ENCODE measurements around the gene PDE6D. TPM values are rescaled to one million over a fixed set of nuclear protein-coding genes. Genes with fewer than 3 reads are reported as not detected.

Gene PDE6D
- total and polyA plus RNA-seq, 2 of the 13 experiments (the other 11 are each of a cell fraction or from before 2014, with no cell fraction given): 14.1 to 23.2 TPM

GRCh38 chr2:231687961-231688360, 93.1 kb downstream of the PDE6D start (continued):
- TF ChIP-seq FLYWCH1 (CRISPR knock-in tag; IDR thresholded peaks at IDR 0.05) (0 out of 2 replicates have a peak, but pooled peaks have one; percentile 59), ZNF30 (CRISPR knock-in tag; IDR thresholded peaks at IDR 0.05) (0 out of 2 replicates have a peak, but pooled peaks have one; percentile 67), ZKSCAN5 (CRISPR knock-in tag; IDR thresholded peaks at IDR 0.05) (no peak), AGO2 (optimal IDR thresholded peaks at IDR 0.05; ENCODE audit: low read depth, low read length) (no peak), ZNF570 (CRISPR knock-in tag; IDR thresholded peaks at IDR 0.05; ENCODE audit: borderline replicate concordance) (no peak), RARG (CRISPR knock-in tag; IDR thresholded peaks at IDR 0.05; ENCODE audit: low read depth) (no peak), ZNF44 (CRISPR knock-in tag; IDR thresholded peaks at IDR 0.05) (no peak), KDM2A (CRISPR knock-in tag; IDR thresholded peaks at IDR 0.05; ENCODE audit: borderline replicate concordance, low read depth) (no peak), HHEX (CRISPR knock-in tag; IDR thresholded peaks at IDR 0.05) (no peak), CHD4 (IDR thresholded peaks at IDR 0.05; ENCODE audit: borderline replicate concordance, low read length) (peak; percentile 95), AKNA (CRISPR knock-in tag; IDR thresholded peaks at IDR 0.05; ENCODE audit: borderline replicate concordance) (no peak), ZNF850 (CRISPR knock-in tag; conservative IDR thresholded peaks at IDR 0.05) (no peak)
- TF ChIP-seq, protein P1, sequence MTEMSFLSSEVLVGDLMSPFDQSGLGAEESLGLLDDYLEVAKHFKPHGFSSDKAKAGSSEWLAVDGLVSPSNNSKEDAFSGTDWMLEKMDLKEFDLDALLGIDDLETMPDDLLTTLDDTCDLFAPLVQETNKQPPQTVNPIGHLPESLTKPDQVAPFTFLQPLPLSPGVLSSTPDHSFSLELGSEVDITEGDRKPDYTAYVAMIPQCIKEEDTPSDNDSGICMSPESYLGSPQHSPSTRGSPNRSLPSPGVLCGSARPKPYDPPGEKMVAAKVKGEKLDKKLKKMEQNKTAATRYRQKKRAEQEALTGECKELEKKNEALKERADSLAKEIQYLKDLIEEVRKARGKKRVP (CRISPR knock-in tag; IDR thresholded peaks at IDR 0.05): no peak
